HepG2 (cell line): ENCODE data around the gene RAC3. TPM values are rescaled to one million over a fixed set of nuclear protein-coding genes. Genes with fewer than 3 reads are reported as not detected.

ENCODE experiments used
- IRX3 ChIP-seq: sonication (generic); formaldehyde crosslinking; IDR thresholded peaks from 2 replicates; pipeline ENCODE4 v1.8.1; 2023; ENCODE audit warnings: mild to moderate bottlenecking, low read depth, missing genetic modification reagents, borderline replicate concordance
- PRDM10 ChIP-seq: sonication (generic); formaldehyde crosslinking; IDR thresholded peaks from 2 replicates; pipeline ENCODE4 v1.4.0; 2020; ENCODE audit warnings: low read depth, missing genetic modification reagents
- TEAD3 ChIP-seq: optimal IDR thresholded peaks from 2 replicates; pipeline ENCODE3; 2016; ENCODE audit warnings: borderline replicate concordance
- TFE3 ChIP-seq: IDR thresholded peaks from 2 replicates; pipeline ENCODE4 v1.6.1; 2016
- ZBTB42 ChIP-seq: sonication (generic); formaldehyde crosslinking; IDR thresholded peaks from 2 replicates; pipeline ENCODE4 v1.5.0; 2020; ENCODE audit warnings: mild to moderate bottlenecking, missing genetic modification reagents
- ZNF605 ChIP-seq: sonication (generic); formaldehyde crosslinking; IDR thresholded peaks from 2 replicates; pipeline ENCODE4 v1.8.0; 2022; ENCODE audit warnings: mild to moderate bottlenecking, missing genetic modification reagents
- polyA plus RNA-seq, 8 experiments: library from polyadenylated mRNA; depleted of rRNA in 3 of 8; stranded (reverse) in 7 of 8; unstranded in 1 of 8; fragments of >200 nt; fragmentation: Illumina TruSeq in 4 of 8; extraction: Trizol in 4 of 8; gene quantifications; 2 replicates each; pipeline versions ENCODE4 v1.2.1 to v1.2.3, GENCODE V29; 2011 to 2016; ENCODE audit warnings: low read depth in 4 of 8, missing spikeins in 1 of 8, mixed read lengths in 1 of 8; ENCODE audit not compliant: insufficient read depth in 1 of 8
- total RNA-seq, 5 experiments: library from RNA; depleted of rRNA; stranded (reverse); fragments of >200 nt; fragmentation: Illumina TruSeq; extraction: Trizol; gene quantifications; 2 replicates each; pipeline ENCODE4 v1.2.3, GENCODE V29; 2016; ENCODE audit warnings: low read depth in 1 of 5
- TF ChIP-seq, protein P1 (sequence below): sonication (generic); formaldehyde crosslinking; IDR thresholded peaks from 2 replicates; pipeline ENCODE4 v1.5.1; 2020; ENCODE audit warnings: mild to moderate bottlenecking, missing genetic modification reagents, borderline replicate concordance
- TF ChIP-seq, protein P2 (sequence below): sonication (generic); formaldehyde crosslinking; IDR thresholded peaks from one replicate; pipeline ENCODE4 v1.5.1; 2020; ENCODE audit warnings: mild to moderate bottlenecking, missing genetic modification reagents; ENCODE audit errors: not compliant biosample characterization

The RAC3 gene
- total and polyA plus RNA-seq, 2 of the 13 experiments (the other 11 are each of a cell fraction or from before 2014, with no cell fraction given): 10.5 to 21.3 TPM

GRCh38 chr17:82022981-82023446 lies 8.5 kb upstream of the RAC3 start, which contains the start of gene LRRC45 (continued):
- no peak for TF ChIP-seq PRDM10 (CRISPR knock-in tag)
- no peak for TF ChIP-seq TEAD3 (CRISPR knock-in tag)
- no peak for TF ChIP-seq ZNF605 (CRISPR knock-in tag)
- TF ChIP-seq TFE3 (CRISPR knock-in tag): no peak
- TF ChIP-seq, protein P1, sequence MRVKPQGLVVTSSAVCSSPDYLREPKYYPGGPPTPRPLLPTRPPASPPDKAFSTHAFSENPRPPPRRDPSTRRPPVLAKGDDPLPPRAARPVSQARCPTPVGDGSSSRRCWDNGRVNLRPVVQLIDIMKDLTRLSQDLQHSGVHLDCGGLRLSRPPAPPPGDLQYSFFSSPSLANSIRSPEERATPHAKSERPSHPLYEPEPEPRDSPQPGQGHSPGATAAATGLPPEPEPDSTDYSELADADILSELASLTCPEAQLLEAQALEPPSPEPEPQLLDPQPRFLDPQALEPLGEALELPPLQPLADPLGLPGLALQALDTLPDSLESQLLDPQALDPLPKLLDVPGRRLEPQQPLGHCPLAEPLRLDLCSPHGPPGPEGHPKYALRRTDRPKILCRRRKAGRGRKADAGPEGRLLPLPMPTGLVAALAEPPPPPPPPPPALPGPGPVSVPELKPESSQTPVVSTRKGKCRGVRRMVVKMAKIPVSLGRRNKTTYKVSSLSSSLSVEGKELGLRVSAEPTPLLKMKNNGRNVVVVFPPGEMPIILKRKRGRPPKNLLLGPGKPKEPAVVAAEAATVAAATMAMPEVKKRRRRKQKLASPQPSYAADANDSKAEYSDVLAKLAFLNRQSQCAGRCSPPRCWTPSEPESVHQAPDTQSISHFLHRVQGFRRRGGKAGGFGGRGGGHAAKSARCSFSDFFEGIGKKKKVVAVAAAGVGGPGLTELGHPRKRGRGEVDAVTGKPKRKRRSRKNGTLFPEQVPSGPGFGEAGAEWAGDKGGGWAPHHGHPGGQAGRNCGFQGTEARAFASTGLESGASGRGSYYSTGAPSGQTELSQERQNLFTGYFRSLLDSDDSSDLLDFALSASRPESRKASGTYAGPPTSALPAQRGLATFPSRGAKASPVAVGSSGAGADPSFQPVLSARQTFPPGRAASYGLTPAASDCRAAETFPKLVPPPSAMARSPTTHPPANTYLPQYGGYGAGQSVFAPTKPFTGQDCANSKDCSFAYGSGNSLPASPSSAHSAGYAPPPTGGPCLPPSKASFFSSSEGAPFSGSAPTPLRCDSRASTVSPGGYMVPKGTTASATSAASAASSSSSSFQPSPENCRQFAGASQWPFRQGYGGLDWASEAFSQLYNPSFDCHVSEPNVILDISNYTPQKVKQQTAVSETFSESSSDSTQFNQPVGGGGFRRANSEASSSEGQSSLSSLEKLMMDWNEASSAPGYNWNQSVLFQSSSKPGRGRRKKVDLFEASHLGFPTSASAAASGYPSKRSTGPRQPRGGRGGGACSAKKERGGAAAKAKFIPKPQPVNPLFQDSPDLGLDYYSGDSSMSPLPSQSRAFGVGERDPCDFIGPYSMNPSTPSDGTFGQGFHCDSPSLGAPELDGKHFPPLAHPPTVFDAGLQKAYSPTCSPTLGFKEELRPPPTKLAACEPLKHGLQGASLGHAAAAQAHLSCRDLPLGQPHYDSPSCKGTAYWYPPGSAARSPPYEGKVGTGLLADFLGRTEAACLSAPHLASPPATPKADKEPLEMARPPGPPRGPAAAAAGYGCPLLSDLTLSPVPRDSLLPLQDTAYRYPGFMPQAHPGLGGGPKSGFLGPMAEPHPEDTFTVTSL: no peak; the same call in 1 of the 2 replicates
- no peak for TF ChIP-seq IRX3 (CRISPR knock-in tag)
- TF ChIP-seq, protein P2, sequence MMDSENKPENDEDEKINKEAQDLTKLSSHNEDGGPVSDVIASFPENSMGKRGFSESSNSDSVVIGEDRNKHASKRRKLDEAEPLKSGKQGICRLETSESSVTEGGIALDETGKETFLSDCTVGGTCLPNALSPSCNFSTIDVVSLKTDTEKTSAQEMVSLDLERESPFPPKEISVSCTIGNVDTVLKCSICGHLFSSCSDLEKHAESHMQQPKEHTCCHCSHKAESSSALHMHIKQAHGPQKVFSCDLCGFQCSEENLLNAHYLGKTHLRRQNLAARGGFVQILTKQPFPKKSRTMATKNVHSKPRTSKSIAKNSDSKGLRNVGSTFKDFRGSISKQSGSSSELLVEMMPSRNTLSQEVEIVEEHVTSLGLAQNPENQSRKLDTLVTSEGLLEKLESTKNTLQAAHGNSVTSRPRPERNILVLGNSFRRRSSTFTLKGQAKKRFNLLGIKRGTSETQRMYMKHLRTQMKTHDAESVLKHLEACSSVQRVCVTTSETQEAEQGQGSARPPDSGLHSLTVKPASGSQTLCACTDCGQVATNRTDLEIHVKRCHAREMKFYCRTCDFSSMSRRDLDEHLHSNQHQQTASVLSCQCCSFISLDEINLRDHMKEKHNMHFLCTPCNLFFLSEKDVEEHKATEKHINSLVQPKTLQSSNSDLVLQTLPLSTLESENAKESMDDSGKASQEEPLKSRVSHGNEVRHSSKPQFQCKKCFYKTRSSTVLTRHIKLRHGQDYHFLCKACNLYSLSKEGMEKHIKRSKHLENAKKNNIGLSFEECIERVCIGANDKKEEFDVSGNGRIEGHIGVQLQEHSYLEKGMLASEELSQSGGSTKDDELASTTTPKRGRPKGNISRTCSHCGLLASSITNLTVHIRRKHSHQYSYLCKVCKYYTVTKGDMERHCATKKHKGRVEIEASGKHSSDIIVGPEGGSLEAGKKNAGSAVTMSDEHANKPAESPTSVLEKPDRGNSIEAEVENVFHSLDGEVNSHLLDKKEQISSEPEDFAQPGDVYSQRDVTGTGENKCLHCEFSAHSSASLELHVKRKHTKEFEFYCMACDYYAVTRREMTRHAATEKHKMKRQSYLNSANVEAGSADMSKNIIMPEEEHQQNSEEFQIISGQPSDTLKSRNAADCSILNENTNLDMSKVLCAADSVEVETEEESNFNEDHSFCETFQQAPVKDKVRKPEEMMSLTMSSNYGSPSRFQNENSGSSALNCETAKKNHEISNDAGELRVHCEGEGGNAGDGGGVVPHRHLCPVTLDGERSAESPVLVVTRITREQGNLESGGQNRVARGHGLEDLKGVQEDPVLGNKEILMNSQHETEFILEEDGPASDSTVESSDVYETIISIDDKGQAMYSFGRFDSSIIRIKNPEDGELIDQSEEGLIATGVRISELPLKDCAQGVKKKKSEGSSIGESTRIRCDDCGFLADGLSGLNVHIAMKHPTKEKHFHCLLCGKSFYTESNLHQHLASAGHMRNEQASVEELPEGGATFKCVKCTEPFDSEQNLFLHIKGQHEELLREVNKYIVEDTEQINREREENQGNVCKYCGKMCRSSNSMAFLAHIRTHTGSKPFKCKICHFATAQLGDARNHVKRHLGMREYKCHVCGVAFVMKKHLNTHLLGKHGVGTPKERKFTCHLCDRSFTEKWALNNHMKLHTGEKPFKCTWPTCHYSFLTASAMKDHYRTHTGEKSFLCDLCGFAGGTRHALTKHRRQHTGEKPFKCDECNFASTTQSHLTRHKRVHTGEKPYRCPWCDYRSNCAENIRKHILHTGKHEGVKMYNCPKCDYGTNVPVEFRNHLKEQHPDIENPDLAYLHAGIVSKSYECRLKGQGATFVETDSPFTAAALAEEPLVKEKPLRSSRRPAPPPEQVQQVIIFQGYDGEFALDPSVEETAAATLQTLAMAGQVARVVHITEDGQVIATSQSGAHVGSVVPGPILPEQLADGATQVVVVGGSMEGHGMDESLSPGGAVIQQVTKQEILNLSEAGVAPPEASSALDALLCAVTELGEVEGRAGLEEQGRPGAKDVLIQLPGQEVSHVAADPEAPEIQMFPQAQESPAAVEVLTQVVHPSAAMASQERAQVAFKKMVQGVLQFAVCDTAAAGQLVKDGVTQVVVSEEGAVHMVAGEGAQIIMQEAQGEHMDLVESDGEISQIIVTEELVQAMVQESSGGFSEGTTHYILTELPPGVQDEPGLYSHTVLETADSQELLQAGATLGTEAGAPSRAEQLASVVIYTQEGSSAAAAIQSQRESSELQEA (CRISPR knock-in tag): no peak
- TF ChIP-seq ZBTB42 (CRISPR knock-in tag): no peak
